Activated CD4-positive, alpha-beta T cell treated with anti-CD3 and anti-CD28 coated beads for 36 hours (primary cell): ENCODE measurements around the gene RBMS1. TPM values are rescaled to one million over a fixed set of nuclear protein-coding genes. Genes with fewer than 3 reads are reported as not detected.

Source experiments
- ATAC-seq: fragments of 200-7000 bp; cut with Tn5 transposase; one replicate; pipeline ENCODE4 v1.10.0; 2021; ENCODE audit warnings: mild to moderate bottlenecking, moderate library complexity
- CTCF ChIA-PET: fragments of 350-600 bp; sonication (Branson Sonifier 250); formaldehyde crosslinking; loops from one replicate; lab custom pipeline; 2021; ENCODE audit warnings: antibody characterized with exemption; lab: Charles Lee
- POLR2A ChIA-PET: fragments of 350-600 bp; sonication (Branson Sonifier 250); formaldehyde crosslinking; loops from one replicate; lab custom pipeline; 2021; ENCODE audit warnings: antibody characterized with exemption, inconsistent platforms; lab: Charles Lee
- DNase-seq: peaks from one replicate; pipeline ENCODE4 v3.0.0-alpha.2; 2020
- H3K27ac Mint-ChIP-seq: one replicate; pipeline ENCODE4 v1.8.0; 2021; ENCODE audit warnings: mixed read lengths
- H3K27me3 Mint-ChIP-seq: one replicate; pipeline ENCODE4 v1.8.0; 2021; ENCODE audit warnings: mixed read lengths
- H3K36me3 Mint-ChIP-seq: one replicate; pipeline ENCODE4 v1.8.0; 2021; ENCODE audit warnings: low read depth, mixed read lengths
- H3K4me1 Mint-ChIP-seq: one replicate; pipeline ENCODE4 v1.8.0; 2021; ENCODE audit warnings: mixed read lengths
- H3K4me3 Mint-ChIP-seq: one replicate; pipeline ENCODE4 v1.8.0; 2021; ENCODE audit warnings: mild to moderate bottlenecking, moderate library complexity, mixed read lengths
- H3K9me3 Mint-ChIP-seq: one replicate; pipeline ENCODE4 v1.8.0; 2021; ENCODE audit warnings: low read depth, mixed read lengths
- intact Hi-C, 2 experiments: fragments of 100-400 bp; cut with DNase I in 1 of 2; cut with micrococcal nuclease in 1 of 2; formaldehyde crosslinking; loops; one replicate each; pipeline versions ENCODE4 v1.14.2 to v1.15.1; 2022 to 2024; cut with DNase I, micrococcal nuclease
- total RNA-seq, 2 experiments: library from RNA; stranded (reverse); gene quantifications; one replicate each; pipeline ENCODE4 v1.2.3, GENCODE V29; 2021

RBMS1 gene
- total RNA-seq, 2 experiments from 2014 or later: 39.3 to 47.7 TPM

DNA sequence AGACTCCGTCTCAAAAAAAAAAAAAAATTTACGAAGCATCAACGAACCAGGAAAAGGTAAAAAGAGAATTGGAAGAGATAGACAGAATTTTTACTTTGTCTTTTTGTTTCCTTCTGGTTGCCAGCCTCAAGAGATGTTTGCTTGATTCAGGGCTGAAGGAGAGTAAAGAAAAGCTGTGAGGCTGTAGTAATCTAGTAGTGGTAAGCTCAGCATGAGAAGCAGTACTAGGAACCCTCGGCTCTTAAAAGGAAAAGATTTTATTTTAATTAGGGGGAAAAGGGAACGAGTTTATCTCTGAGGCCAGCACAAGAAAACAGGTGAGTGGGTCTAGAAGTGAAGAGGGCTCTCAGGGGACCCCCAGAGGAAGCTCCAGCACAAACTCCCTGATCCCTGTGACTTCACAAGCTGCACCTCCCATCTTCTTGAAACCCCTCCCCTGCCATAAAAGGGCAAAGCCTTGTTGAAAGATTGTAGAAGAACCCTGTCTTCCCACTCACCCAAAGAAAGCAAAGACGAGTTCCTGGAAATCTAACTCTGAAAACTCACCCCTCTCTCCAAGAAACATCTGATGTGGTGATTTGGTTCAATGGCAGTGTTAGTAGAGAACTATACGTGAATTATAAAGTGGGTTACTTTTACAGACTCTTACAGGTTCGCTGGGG lies 8.6 kb downstream of the RBMS1 start:
- Mint-ChIP-seq H3K4me3 (peak overlapping the region; percentile 66), H3K27me3 (no peaks in the 10 kb centered on the region), H3K36me3 (no peaks in the 10 kb centered on the region), H3K9me3 (no peaks in the 10 kb centered on the region), H3K4me1 (peaks cover 79% of the 10 kb centered on the region), H3K27ac (peak overlapping the region; percentile 89)
- ATAC-seq (peak; percentile 63), DNase-seq (peak; percentile 52)
- ChIA-PET POLR2A (interaction anchor here (0.7 to 0.8 kb wide), 2 partner anchors 138 to 651 kb away, joined by 3 to 8 read pairs; no protein-coding TSS in a partner anchor), CTCF (interaction anchor here (0.6 to 1.9 kb wide), 3 partner anchors 12 to 56 kb away, joined by 3 to 8 read pairs (median 4); no protein-coding TSS in a partner anchor)
- intact Hi-C loops: loop anchor here (2.0 to 10.0 kb wide), 2 partner anchors 260 to 590 kb away; no protein-coding TSS in a partner anchor

DNA sequence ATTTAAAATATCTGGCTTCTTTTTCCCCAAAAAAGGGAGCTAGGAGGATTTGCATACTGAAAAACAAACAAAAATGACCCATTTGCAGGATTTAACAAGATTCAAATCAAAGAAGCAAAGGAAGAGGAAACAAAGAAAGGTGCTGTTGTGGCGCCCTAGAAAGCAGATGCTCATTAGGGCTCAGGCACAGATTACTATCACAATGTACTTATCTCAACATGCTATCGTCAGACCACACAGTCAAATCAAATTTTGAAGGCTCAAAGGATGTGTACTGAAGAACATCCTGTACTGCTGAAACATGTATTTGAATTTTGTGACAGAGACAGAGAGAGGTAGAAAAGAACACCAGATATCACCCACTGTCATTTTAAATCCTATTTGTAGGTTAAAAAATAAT lies 10.9 kb downstream of the RBMS1 start:
- ChIA-PET POLR2A (no interaction called here), CTCF (interaction anchor here (1.0 kb wide), 1 partner anchor 13 kb away, joined by 3 read pairs; no protein-coding TSS in a partner anchor)
- DNase-seq: peak; percentile 30
- H3K36me3 Mint-ChIP-seq: no peaks in the 10 kb centered on the region
- H3K4me1 Mint-ChIP-seq: peaks cover 78% of the 10 kb centered on the region
- ATAC-seq: peak; percentile 79
- H3K27ac Mint-ChIP-seq: peak overlapping the region; percentile 84
- H3K27me3 Mint-ChIP-seq: no peaks in the 10 kb centered on the region
- peak overlapping the region; percentile 50 for H3K4me3 Mint-ChIP-seq
- intact Hi-C loops: loop anchor here in 1 of 2 experiments (10.0 kb wide), 1 partner anchor 592 kb away; no protein-coding TSS in a partner anchor
- H3K9me3 Mint-ChIP-seq: no peaks in the 10 kb centered on the region

DNA sequence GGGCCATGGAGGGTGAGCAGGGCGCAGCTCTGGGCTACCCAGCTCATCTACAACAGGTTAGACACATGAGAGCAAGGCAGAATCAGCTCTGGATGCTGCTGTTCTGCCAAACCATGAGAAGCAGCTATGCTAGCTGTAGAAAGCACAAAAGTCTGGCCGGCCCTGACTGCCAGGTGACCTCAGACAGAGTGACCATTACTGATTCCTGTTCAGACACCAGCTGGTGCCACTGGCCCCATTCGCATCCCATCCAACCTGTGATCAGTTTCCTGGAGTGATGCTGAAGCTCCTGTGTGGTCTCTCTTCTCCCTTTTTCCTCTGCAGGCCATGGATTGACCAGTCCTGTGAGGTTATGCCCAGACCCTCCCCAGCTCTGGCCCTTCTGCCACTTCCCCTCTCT lies 14.3 kb downstream of the RBMS1 start:
- peaks cover 69% of the 10 kb centered on the region for H3K4me1 Mint-ChIP-seq
- ChIA-PET POLR2A (interaction anchor here (0.5 kb wide), 1 partner anchor 622 kb away, joined by 3 read pairs; no protein-coding TSS in a partner anchor), CTCF (interaction anchor here (1.4 to 2.8 kb wide), 2 partner anchors 16 to 51 kb away, joined by 3 to 13 read pairs; no protein-coding TSS in a partner anchor)
- H3K27me3 Mint-ChIP-seq: no peaks in the 10 kb centered on the region
- no peaks in the 10 kb centered on the region for H3K36me3 Mint-ChIP-seq
- H3K9me3 Mint-ChIP-seq: no peaks in the 10 kb centered on the region
- DNase-seq (no peak), ATAC-seq (no peak)
- intact Hi-C loops: no loop called here
- H3K27ac Mint-ChIP-seq: peak overlapping the region; percentile 3
- H3K4me3 Mint-ChIP-seq: no peak overlapping the region

DNA sequence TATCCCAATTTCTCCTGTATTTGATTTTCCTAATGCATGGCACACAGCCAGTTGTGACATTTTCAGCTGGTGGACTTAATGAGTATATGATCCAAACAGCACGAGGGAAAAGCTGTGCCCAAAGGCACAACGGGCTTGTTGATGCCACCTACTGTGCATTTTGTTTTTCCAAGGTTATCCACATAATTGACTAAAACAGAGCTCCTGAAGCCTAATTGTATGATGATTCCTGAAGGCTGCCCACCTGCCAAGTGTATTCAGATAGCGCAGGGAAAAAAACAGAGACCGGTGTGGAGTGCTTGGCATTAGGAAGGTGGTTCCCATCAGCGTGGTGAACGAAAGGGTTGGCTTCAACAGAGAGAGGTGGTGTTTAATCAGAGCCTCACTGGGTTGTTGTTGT lies 14.9 kb downstream of the RBMS1 start:
- Mint-ChIP-seq H3K9me3 (no peaks in the 10 kb centered on the region), H3K27ac (no peak overlapping the region), H3K36me3 (no peaks in the 10 kb centered on the region), H3K4me1 (peaks cover 66% of the 10 kb centered on the region), H3K4me3 (no peak overlapping the region), H3K27me3 (no peaks in the 10 kb centered on the region)
- intact Hi-C loops: no loop called here
- ATAC-seq (no peak), DNase-seq (no peak)
- POLR2A ChIA-PET: interaction anchor here (0.5 kb wide), 1 partner anchor 682 kb away, joined by 4 read pairs; no protein-coding TSS in a partner anchor
- CTCF ChIA-PET: interaction anchor here (2.1 to 2.8 kb wide), 2 partner anchors 11 to 50 kb away, joined by 7 to 13 read pairs; no protein-coding TSS in a partner anchor

DNA sequence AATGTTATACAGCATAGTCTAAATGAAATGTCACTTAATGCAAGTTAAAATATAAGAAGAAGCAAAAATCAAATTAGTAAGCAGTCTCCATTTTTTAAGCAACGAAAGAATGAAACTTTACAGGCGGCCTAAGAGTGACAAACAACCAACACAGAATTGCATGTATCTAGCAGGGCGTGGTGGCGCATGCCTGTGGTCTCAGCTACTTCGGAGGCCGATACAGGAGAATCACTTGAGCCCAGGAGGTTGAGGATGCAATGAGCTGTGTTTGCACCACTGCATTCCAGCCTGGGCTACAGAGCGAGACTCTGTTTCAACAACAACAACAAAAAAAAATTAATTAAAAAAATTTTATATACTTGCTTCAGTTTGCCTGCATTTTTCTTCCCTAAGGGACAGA lies 16.6 kb downstream of the RBMS1 start:
- no peak for ATAC-seq
- ChIA-PET POLR2A (no interaction called here), CTCF (interaction anchor here (0.6 to 2.1 kb wide), 3 partner anchors 12 to 19 kb away, joined by 3 to 7 read pairs (median 4); no protein-coding TSS in a partner anchor)
- DNase-seq: peak; percentile 35
- peaks cover 72% of the 10 kb centered on the region for H3K4me1 Mint-ChIP-seq
- no peaks in the 10 kb centered on the region for H3K27me3 Mint-ChIP-seq
- no peaks in the 10 kb centered on the region for H3K9me3 Mint-ChIP-seq
- no peaks in the 10 kb centered on the region for H3K36me3 Mint-ChIP-seq
- peak overlapping the region; percentile 69 for H3K27ac Mint-ChIP-seq
- intact Hi-C loops: no loop called here
- H3K4me3 Mint-ChIP-seq: no peak overlapping the region

DNA sequence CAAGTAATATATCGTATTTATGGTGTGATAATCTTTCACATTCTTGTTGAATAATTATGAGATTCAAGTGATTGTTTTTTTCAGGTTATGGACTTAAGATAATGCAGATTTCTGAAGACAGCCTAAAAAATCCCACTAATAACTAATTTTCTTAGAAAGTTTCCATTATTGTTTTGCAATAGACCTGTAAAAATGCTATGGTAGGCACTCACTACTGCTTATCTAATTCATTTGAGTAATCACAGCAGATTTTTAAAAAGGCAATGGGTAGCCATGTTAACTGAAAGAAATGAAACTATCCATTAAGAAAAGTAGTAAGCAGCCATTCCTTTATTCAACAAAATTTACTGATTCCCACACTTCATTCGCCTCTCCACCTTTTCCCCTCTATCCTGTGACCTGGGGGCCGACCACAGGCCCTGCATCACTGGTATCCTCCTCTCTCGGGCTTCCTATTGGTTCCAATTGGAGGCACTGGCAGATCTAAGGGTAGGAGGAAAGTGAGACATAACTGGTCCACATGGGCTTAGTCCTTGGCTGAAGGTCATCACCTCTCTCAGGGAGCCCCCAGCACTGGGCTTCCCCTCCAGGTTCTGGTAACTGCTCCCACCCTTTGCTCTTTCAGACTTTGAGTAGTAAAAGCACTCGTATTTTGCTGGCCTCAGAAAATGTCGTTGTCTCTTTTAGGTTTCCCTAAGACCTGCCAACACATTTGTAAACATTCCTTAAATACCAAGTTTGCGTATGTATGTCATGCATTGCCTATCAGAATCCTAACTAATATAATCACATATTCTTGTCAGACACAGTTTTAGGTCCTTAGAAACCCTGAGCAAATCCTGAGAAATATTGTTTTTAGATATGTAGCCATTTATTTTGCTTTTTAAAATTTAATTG lies 18.5 kb downstream of the RBMS1 start:
- Mint-ChIP-seq H3K4me1 (peaks cover 71% of the 10 kb centered on the region), H3K4me3 (peak overlapping the region; percentile 52), H3K9me3 (no peaks in the 10 kb centered on the region), H3K27me3 (no peaks in the 10 kb centered on the region), H3K27ac (peak overlapping the region; percentile 62), H3K36me3 (no peaks in the 10 kb centered on the region)
- intact Hi-C loops: loop anchor here (1.0 to 5.0 kb wide), 2 partner anchors 12 to 763 kb away; partner anchors contain the start of gene MARCHF7 (in 1 of the 2)
- ATAC-seq: no peak
- POLR2A ChIA-PET: no interaction called here
- CTCF ChIA-PET: interaction anchor here (0.7 to 1.0 kb wide), 4 partner anchors 41 to 90 kb away, joined by 3 read pairs; no protein-coding TSS in a partner anchor
- DNase-seq: no peak

DNA sequence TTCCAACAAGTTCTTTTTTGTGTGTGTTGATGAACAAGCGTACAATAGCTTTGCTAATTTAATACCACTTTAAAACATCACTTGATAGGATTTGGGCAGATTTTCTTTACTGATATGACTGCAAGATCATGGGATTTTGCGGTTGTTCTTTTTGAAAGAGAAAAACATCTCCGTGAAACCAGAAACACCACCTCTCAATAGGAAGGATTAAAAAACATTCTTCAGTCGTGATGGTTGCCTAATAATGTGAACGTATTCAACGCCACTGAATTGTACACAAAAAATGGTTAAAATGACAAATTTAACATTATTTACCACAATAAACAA lies 19.3 kb downstream of the RBMS1 start:
- H3K9me3 Mint-ChIP-seq: no peaks in the 10 kb centered on the region
- H3K36me3 Mint-ChIP-seq: no peaks in the 10 kb centered on the region
- ChIA-PET POLR2A (no interaction called here), CTCF (interaction anchor here (0.6 to 2.5 kb wide), 4 partner anchors 11 to 316 kb away, joined by 3 to 8 read pairs (median 3); no protein-coding TSS in a partner anchor)
- intact Hi-C loops: loop anchor here (1.0 to 5.0 kb wide), 2 partner anchors 11 to 762 kb away; partner anchors contain the start of gene MARCHF7 (in 1 of the 2)
- no peaks in the 10 kb centered on the region for H3K27me3 Mint-ChIP-seq
- H3K4me3 Mint-ChIP-seq: peak overlapping the region; percentile 52
- H3K27ac Mint-ChIP-seq: peak overlapping the region; percentile 62
- DNase-seq (no peak), ATAC-seq (peak; percentile 4)
- H3K4me1 Mint-ChIP-seq: peaks cover 72% of the 10 kb centered on the region

DNA sequence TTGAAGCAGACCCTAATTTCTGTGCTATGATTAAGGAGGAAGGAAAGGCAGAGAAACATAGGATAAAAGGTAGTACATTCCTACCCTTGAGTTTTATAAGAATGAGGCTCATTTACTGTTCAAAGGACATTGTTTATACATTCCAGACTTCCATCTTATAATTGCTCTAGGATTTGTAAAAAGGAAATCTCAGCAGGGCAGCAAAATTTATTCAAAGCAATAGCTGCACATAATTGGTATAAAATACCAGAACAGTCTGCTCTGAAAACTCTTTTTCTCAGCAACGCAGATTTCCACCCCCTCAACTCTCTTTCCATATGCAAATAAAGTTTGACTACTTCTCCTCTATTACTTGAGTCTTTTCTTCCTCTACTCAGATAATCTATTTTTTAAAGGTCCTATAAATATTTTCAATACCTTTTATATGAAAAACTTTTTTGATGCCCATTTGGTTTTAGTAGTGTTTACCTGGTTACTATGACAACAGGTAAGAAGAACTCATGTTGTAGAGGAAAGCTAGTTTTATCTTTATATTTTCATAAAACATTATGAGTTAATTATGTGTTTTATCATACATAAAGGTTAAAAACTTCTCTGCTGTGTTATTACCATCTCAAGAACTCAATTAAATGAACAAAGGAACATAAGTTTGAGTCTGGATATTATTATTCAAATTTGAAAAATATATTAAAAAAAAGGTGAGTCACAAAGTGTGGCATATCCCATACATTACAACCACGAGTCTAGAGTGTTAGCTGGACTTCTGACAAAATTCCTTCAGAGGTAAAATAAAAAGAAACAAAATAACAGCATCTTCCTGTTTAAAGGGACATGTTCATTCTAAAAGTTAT lies 19.9 kb downstream of the RBMS1 start:
- POLR2A ChIA-PET: no interaction called here

DNA sequence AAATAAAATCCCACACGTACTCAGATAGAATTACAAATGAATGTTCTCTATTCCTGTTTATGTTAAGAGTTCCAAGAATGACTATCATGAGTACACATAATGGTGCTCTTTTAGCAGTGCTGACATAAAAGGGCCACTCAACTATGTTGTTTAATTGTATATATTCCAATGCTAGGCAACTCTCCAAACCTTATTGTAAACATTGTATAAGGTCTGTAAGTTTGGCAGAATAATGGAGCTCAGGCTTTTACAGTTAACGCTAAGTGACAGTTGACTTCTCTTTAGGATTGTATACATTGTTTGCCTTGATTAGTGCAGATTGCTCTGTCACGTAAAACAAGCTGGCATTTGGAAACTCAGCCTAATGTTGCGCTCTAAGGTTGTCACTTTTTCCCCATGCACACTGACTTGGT lies 20.8 kb downstream of the RBMS1 start:
- Mint-ChIP-seq H3K27me3 (no peaks in the 10 kb centered on the region), H3K4me1 (peaks cover 75% of the 10 kb centered on the region), H3K9me3 (no peaks in the 10 kb centered on the region), H3K27ac (peak overlapping the region; percentile 85), H3K4me3 (no peak overlapping the region), H3K36me3 (no peaks in the 10 kb centered on the region)
- intact Hi-C loops: loop anchor here (2.0 to 5.0 kb wide), 2 partner anchors 16 to 761 kb away; partner anchors contain the start of gene MARCHF7 (in 1 of the 2)
- ChIA-PET CTCF (interaction anchor here (0.6 to 2.5 kb wide), 7 partner anchors 9 to 205 kb away, joined by 3 to 8 read pairs (median 3); partner anchors contain the start of gene RBMS1), POLR2A (no interaction called here)
- ATAC-seq (peak; percentile 68), DNase-seq (no peak)

More for the DNA sequence above, 19.9 kb downstream of the RBMS1 start:
- intact Hi-C loops: loop anchor here (1.0 to 5.0 kb wide), 3 partner anchors 10 to 761 kb away; partner anchors contain the start of gene MARCHF7 (in 1 of the 2)
- H3K27me3 Mint-ChIP-seq: no peaks in the 10 kb centered on the region
- DNase-seq (no peak), ATAC-seq (no peak)
- peak overlapping the region; percentile 72 for H3K27ac Mint-ChIP-seq
- peaks cover 72% of the 10 kb centered on the region for H3K4me1 Mint-ChIP-seq
- peak overlapping the region; percentile 52 for H3K4me3 Mint-ChIP-seq
- no peaks in the 10 kb centered on the region for H3K36me3 Mint-ChIP-seq
- CTCF ChIA-PET: interaction anchor here (0.6 to 2.5 kb wide), 5 partner anchors 12 to 317 kb away, joined by 3 to 8 read pairs (median 3); no protein-coding TSS in a partner anchor
- no peaks in the 10 kb centered on the region for H3K9me3 Mint-ChIP-seq

DNA sequence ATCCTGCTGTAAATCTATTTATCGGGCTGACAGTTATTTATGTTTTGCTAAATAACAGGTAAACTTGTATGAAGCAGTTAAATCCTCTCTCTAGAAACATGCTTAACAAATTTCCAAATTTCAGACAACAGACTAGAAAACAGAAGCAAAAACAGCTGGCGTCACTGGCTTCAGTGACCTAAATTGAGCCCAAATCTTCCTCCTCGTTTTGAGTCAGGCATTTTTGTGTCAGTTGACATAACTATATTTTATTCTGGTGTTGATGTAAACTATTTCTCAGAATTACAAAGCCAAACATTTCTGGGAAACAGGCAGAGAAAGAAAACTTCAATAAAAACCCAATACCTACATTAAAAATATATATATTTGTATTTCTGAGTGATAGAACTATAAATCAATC lies 21.7 kb downstream of the RBMS1 start:
- Mint-ChIP-seq H3K4me1 (peaks cover 76% of the 10 kb centered on the region), H3K27ac (peak overlapping the region; percentile 85), H3K27me3 (no peaks in the 10 kb centered on the region), H3K36me3 (no peaks in the 10 kb centered on the region), H3K9me3 (no peaks in the 10 kb centered on the region), H3K4me3 (no peak overlapping the region)
- CTCF ChIA-PET: interaction anchor here (1.0 to 2.5 kb wide), 3 partner anchors 14 to 43 kb away, joined by 3 to 8 read pairs (median 3); no protein-coding TSS in a partner anchor
- intact Hi-C loops: loop anchor here (2.0 to 5.0 kb wide), 2 partner anchors 17 to 760 kb away; partner anchors contain the start of gene MARCHF7 (in 1 of the 2)
- POLR2A ChIA-PET: no interaction called here
- ATAC-seq: no peak
- DNase-seq: peak; percentile 48
